HCT116 (cell line): ENCODE results near the gene TTBK1.

Experiments used
- CTCF ChIP-seq, 3 experiments: fragments of 200-600 bp in 1 of 3; sonication (generic) in 1 of 3; IDR thresholded peaks in 2 of 3; conservative IDR thresholded peaks in 1 of 3; 2 replicates each; pipeline ENCODE4 v1.5.1; 2012 to 2017; ENCODE audit warnings: low read depth in 2 of 3, low read length in 2 of 3, antibody characterized with exemption in 1 of 3, borderline replicate concordance in 1 of 3, control low read depth in 1 of 3, mild to moderate bottlenecking in 1 of 3, mixed read lengths in 1 of 3, mixed run types in 1 of 3, moderate library complexity in 1 of 3; ENCODE audit not compliant: insufficient read depth in 1 of 3
- EGR1 ChIP-seq: IDR thresholded peaks from 2 replicates; pipeline ENCODE4 v1.6.1; 2012; ENCODE audit warnings: low read depth
- FOSL1 ChIP-seq: IDR thresholded peaks from 2 replicates; pipeline ENCODE4 v1.6.1; 2012; ENCODE audit warnings: low read depth
- POLR2A ChIP-seq: IDR thresholded peaks from 2 replicates; pipeline ENCODE4 v1.7.0; 2011; ENCODE audit warnings: borderline replicate concordance; ENCODE audit not compliant: insufficient read depth, insufficient read length; ENCODE audit errors: extremely low read depth
- RAD21 ChIP-seq: IDR thresholded peaks from 2 replicates; pipeline ENCODE4 v1.6.1; 2012; ENCODE audit warnings: low read depth, mild to moderate bottlenecking
- SP1 ChIP-seq: IDR thresholded peaks from 2 replicates; pipeline ENCODE4 v1.6.1; 2012; ENCODE audit warnings: low read depth
- YY1 ChIP-seq: IDR thresholded peaks from 2 replicates; pipeline ENCODE4 v1.6.1; 2011; ENCODE audit warnings: low read length, low read depth, moderate library complexity, mild to moderate bottlenecking; ENCODE audit not compliant: insufficient replicate concordance; ENCODE audit errors: extremely low read depth
- ZBTB33 ChIP-seq: IDR thresholded peaks from 2 replicates; pipeline ENCODE4 v1.6.1; 2011; ENCODE audit warnings: mild to moderate bottlenecking, low read length, moderate library complexity; ENCODE audit not compliant: insufficient replicate concordance; ENCODE audit errors: extremely low read depth
- ZNF274 ChIP-seq: fragments of 200-500 bp; sonication (Bioruptor generic); IDR thresholded peaks from 2 replicates; pipeline ENCODE4 v1.6.1; 2014; ENCODE audit warnings: mild to moderate bottlenecking, low read depth, low read length, inconsistent platforms
- TF ChIP-seq, protein P1 (sequence below): IDR thresholded peaks from 2 replicates; pipeline ENCODE4 v1.6.1; 2012

GRCh38 chr6:43203029-43203717 lies 40.1 kb upstream of the TTBK1 start:
- TF ChIP-seq ZBTB33 (no peak), CTCF (IDR thresholded peaks at IDR 0.05 in 2 of 3, conservative IDR thresholded peaks at IDR 0.05 in 1 of 3; ENCODE audit: borderline replicate concordance in 1 of 3, insufficient read depth in 1 of 3, low read depth in 2 of 3, low read length in 2 of 3) (no peak), ZNF274 (no peak), FOSL1 (no peak), SP1 (no peak), POLR2A (no peak), EGR1 (no peak), YY1 (no peak), RAD21 (no peak)
- TF ChIP-seq, protein P1, sequence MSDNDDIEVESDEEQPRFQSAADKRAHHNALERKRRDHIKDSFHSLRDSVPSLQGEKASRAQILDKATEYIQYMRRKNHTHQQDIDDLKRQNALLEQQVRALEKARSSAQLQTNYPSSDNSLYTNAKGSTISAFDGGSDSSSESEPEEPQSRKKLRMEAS = no peak
